Epithelial cell of proximal tubule (primary cell): ENCODE measurements around the gene TECTA. TPM values are rescaled to one million over a fixed set of nuclear protein-coding genes. Genes with fewer than 3 reads are reported as not detected.
"Not testable (repeated sequence)": the region's sequence is repeated elsewhere in the genome, so short reads cannot be mapped to it uniquely, and the experiment has no call there.

Source experiments
- DNase-seq: peaks from one replicate; pipeline ENCODE4 v3.0.0-alpha.2; 2011; ENCODE audit warnings: low read depth
- H3K4me3 ChIP-seq: 2 replicates; pipeline ENCODE4 v1.5.1; 2011; ENCODE audit warnings: low read depth, mild to moderate bottlenecking, low read length
- CTCF ChIP-seq: conservative IDR thresholded peaks from 2 replicates; pipeline ENCODE4 v1.5.1; 2012; ENCODE audit warnings: low read depth, mild to moderate bottlenecking, low read length
- total RNA-seq: library from RNA; depleted of rRNA; stranded (reverse); fragments of >200 nt; gene quantifications from 2 replicates; pipeline ENCODE4 v1.2.3, GENCODE V29; 2015

The TECTA gene
- total RNA-seq, 1 donor from 2014 or later: 0.23 TPM

GRCh38 chr11:121236115-121237001 lies 135.3 kb downstream of the TECTA start:
- H3K4me3 ChIP-seq: no peak overlapping the region
- DNase-seq: no peak
- TF ChIP-seq CTCF: no peak

- DNase-seq, H3K4me3 ChIP-seq: not testable (repeated sequence)
Observed at GRCh38 chr11:121237247-121237646, 136.2 kb downstream of the TECTA start.

GRCh38 chr11:121237686-121238658 lies 136.9 kb downstream of the TECTA start:
- no peak for TF ChIP-seq CTCF
- no peak for DNase-seq
- H3K4me3 ChIP-seq: no peak overlapping the region

- TF ChIP-seq CTCF: no peak
- DNase-seq: no peak
- H3K4me3 ChIP-seq: no peak overlapping the region
Observed at GRCh38 chr11:121238956-121239355, 137.9 kb downstream of the TECTA start.

GRCh38 chr11:121240001-121240400 lies 139.0 kb downstream of the TECTA start:
- not testable (repeated sequence) for DNase-seq, H3K4me3 ChIP-seq

- TF ChIP-seq CTCF: no peak
- DNase-seq: no peak
- H3K4me3 ChIP-seq: no peak overlapping the region
Observed at GRCh38 chr11:121240650-121241303, 139.7 kb downstream of the TECTA start.

Other genes starting within 250 kb of the TECTA start
- 6.1 and 6.3 TPM in 2 replicates for gene TBCEL, start 77.1 kb upstream of the TECTA start, total RNA-seq
- 20.8 and 42.3 TPM in 2 replicates for gene SC5D, start 191.5 kb downstream of the TECTA start, total RNA-seq